Duodenal mucosa (tissue), 2 donors: ENCODE measurements around the gene TSKU.

Source experiments
- H3K27ac ChIP-seq: one replicate; pipeline ENCODE4 v1.7.0; 2013; ENCODE audit warnings: low read depth, low read length
- H3K27me3 ChIP-seq, 2 donors: one replicate each; pipeline ENCODE4 v1.7.0; 2013; ENCODE audit warnings: low read length in 2 of 2, control low read depth in 1 of 2; ENCODE audit not compliant: insufficient read depth in 2 of 2, control insufficient read depth in 1 of 2
- H3K36me3 ChIP-seq, 2 donors: one replicate each; pipeline ENCODE4 v1.7.0; 2013; ENCODE audit warnings: low read length in 2 of 2, control low read depth in 1 of 2; ENCODE audit not compliant: insufficient read depth in 2 of 2, control insufficient read depth in 1 of 2
- H3K4me1 ChIP-seq, 2 donors: one replicate each; pipeline ENCODE4 v1.7.0; 2013; ENCODE audit warnings: low read length in 2 of 2, control low read depth in 1 of 2; ENCODE audit not compliant: insufficient read depth in 2 of 2, control insufficient read depth in 1 of 2
- H3K4me3 ChIP-seq, 2 donors: one replicate each; pipeline ENCODE4 v1.7.0; 2013; ENCODE audit warnings: low read length in 2 of 2, low read depth in 1 of 2
- H3K9ac ChIP-seq, 2 donors: one replicate each; pipeline ENCODE4 v1.7.0; 2013; ENCODE audit warnings: low read length in 2 of 2, low read depth in 1 of 2
- H3K9me3 ChIP-seq, 2 donors: one replicate each; pipeline ENCODE4 v1.7.0; 2013; ENCODE audit warnings: low read length in 2 of 2, control low read depth in 1 of 2; ENCODE audit not compliant: control insufficient read depth in 1 of 2

The TSKU gene

GRCh38 chr11:76800466-76801200, 17.5 kb downstream of the TSKU start:
- Histone ChIP-seq H3K4me3 (no peak overlapping the region), H3K9me3 (no peaks in the 10 kb centered on the region), H3K36me3 (peaks cover 0 to 6% of the 10 kb centered on the region in 2 donors), H3K9ac (peak overlapping the region in 1 of 2 donors; percentile 7), H3K27ac (no peak overlapping the region), H3K27me3 (peaks cover 0 to 4% of the 10 kb centered on the region in 2 donors), H3K4me1 (peaks cover 46 to 52% of the 10 kb centered on the region in 2 donors)

GRCh38 chr11:76801225-76801624, 18.1 kb downstream of the TSKU start:
- Histone ChIP-seq H3K9ac (no peak overlapping the region), H3K27me3 (peaks cover 0 to 4% of the 10 kb centered on the region in 2 donors), H3K4me1 (peaks cover 40 to 46% of the 10 kb centered on the region in 2 donors), H3K36me3 (peaks cover 0 to under 1% of the 10 kb centered on the region in 2 donors), H3K27ac (no peak overlapping the region), H3K9me3 (no peaks in the 10 kb centered on the region), H3K4me3 (no peak overlapping the region)

GRCh38 chr11:76801736-76802135, 18.6 kb downstream of the TSKU start:
- Histone ChIP-seq H3K4me1 (peaks cover 35 to 41% of the 10 kb centered on the region in 2 donors), H3K4me3 (no peak overlapping the region), H3K9ac (no peak overlapping the region), H3K27me3 (peaks cover 0 to 4% of the 10 kb centered on the region in 2 donors), H3K36me3 (no peaks in the 10 kb centered on the region), H3K9me3 (no peaks in the 10 kb centered on the region), H3K27ac (no peak overlapping the region)

DNA sequence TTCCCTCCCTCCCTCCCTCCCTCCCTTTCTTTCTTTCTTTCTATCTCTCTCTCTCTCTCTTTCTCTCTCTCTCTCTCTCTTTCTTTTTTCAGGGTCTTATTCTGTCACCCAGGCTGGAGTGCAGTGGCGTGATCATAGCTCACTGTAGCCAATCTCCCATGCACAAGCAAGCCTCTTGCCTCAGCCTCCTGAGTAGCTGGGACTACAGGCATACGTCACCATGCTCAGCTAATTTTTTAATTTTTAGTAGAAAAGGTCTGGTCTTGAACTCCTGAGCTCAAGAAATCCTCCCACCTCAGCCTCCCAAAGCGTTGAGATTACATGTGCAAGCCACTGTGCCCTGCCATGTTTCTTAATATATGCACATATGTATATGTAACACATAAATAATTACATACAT, 19.0 kb downstream of the TSKU start:
- Histone ChIP-seq H3K4me3 (no peak overlapping the region), H3K27me3 (peaks cover 0 to 4% of the 10 kb centered on the region in 2 donors), H3K9ac (no peak overlapping the region), H3K4me1 (peaks cover 32 to 39% of the 10 kb centered on the region in 2 donors), H3K9me3 (no peaks in the 10 kb centered on the region), H3K27ac (no peak overlapping the region), H3K36me3 (no peaks in the 10 kb centered on the region)

DNA sequence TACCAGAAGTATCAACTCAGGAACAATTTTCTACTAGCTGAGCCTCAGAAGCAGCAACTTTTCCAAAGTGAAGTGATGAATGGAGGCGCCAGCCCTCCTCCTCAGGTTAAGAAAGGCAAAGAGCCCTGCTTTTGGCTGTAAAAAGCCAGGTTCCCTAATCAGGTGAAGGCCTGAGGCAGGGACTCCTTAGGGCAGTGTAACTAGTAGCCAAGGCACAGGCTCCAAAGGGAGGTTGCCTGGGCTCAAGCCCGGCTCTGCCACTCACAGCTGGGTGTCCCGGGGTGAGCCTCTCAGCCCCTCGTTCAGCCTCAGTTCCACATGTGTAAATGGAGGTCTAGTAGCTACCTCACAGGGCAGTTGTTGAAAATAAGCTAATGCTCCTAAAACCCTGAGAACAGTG, 19.5 kb downstream of the TSKU start:
- Histone ChIP-seq H3K4me1 (peaks cover 29 to 36% of the 10 kb centered on the region in 2 donors), H3K27ac (no peak overlapping the region), H3K4me3 (no peak overlapping the region), H3K27me3 (peaks cover 0 to 4% of the 10 kb centered on the region in 2 donors), H3K36me3 (no peaks in the 10 kb centered on the region), H3K9me3 (no peaks in the 10 kb centered on the region), H3K9ac (no peak overlapping the region)

GRCh38 chr11:76803023-76803422, 19.9 kb downstream of the TSKU start:
- H3K27me3 ChIP-seq: peaks cover 0 to 4% of the 10 kb centered on the region in 2 donors
- H3K9me3 ChIP-seq: no peaks in the 10 kb centered on the region
- no peak overlapping the region for H3K9ac ChIP-seq
- peaks cover 28 to 32% of the 10 kb centered on the region in 2 donors for H3K4me1 ChIP-seq
- no peaks in the 10 kb centered on the region for H3K36me3 ChIP-seq
- no peak overlapping the region for H3K4me3 ChIP-seq
- no peak overlapping the region for H3K27ac ChIP-seq

DNA sequence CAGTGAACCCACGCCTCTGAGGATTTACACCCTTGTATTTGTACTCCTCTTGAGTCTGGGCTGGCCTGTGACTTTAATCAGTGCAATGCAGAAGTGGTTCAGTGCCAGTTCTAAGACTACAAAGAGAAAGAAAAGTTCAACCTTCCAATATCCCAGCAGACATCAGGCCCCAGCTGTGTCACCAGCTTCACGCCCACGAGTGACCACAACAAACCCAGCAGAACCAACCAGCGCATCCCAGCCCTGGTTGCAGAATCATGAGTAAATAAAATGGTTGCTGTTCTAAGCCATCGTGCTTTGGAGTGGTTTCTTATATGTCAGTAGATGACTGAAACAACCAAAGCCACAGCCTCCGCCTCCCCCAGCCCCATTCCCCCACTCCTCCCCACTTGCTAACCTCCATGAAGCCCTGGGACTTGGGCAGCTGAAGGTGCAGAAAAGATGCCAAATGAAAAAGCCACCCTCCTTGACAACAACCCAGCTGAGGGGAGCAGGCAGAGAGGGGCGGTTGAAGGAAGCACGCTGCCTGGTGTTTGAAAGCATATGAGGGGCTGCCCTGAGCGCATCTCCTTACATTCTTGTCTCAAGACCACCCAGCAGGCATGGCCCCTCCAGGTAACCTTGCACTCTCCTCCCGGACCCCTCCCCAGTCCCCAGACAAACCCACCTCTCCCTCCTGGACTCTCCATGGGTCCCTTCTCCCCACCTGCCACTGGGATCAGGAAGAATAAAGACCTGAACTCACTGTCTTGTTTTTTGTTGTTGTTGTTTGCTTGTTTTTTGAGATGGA, 20.9 kb downstream of the TSKU start:
- no peak overlapping the region for H3K9ac ChIP-seq
- H3K4me1 ChIP-seq: peaks cover 18 to 22% of the 10 kb centered on the region in 2 donors
- no peak overlapping the region for H3K4me3 ChIP-seq
- H3K9me3 ChIP-seq: no peaks in the 10 kb centered on the region
- peaks cover 0 to 4% of the 10 kb centered on the region in 2 donors for H3K27me3 ChIP-seq
- no peak overlapping the region for H3K27ac ChIP-seq
- no peaks in the 10 kb centered on the region for H3K36me3 ChIP-seq

DNA sequence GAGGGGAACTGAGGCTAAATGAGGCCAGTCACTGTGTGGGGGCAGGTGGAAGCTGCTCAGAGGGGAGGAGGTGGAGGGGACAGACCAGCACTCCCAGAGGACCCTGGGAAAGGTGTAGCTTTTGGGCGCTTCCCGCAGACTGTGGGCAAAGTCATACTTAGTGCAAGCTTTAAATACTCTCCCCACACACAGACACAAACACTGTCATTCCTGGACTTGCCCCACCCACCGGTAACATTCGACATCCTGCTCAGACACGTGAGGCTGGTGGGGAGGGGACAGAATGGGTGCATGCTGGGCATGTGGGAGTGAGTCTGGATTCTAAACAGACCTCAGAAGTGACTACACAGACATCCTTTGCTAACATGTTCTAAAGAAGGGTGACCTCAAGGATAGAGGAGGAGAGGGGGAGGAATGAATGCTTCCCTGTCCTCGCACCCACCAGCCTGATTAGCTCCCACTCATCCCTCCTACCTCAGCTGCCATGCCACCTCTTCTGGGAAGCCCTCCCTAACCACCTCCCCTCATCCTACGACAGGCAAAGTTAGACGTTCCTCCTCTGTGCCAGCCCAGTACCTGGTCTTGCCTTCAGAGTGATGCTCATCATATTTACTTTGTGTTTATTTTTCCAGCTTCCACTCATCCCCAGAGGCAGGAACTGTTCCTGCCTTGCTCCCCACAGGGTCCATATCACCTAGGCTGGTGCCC, 22.2 kb downstream of the TSKU start:
- no peak overlapping the region for H3K4me3 ChIP-seq
- H3K36me3 ChIP-seq: no peaks in the 10 kb centered on the region
- no peak overlapping the region for H3K9ac ChIP-seq
- peaks cover 10 to 20% of the 10 kb centered on the region in 2 donors for H3K4me1 ChIP-seq
- H3K27me3 ChIP-seq: peaks cover 0 to 4% of the 10 kb centered on the region in 2 donors
- H3K9me3 ChIP-seq: no peaks in the 10 kb centered on the region
- H3K27ac ChIP-seq: no peak overlapping the region

DNA sequence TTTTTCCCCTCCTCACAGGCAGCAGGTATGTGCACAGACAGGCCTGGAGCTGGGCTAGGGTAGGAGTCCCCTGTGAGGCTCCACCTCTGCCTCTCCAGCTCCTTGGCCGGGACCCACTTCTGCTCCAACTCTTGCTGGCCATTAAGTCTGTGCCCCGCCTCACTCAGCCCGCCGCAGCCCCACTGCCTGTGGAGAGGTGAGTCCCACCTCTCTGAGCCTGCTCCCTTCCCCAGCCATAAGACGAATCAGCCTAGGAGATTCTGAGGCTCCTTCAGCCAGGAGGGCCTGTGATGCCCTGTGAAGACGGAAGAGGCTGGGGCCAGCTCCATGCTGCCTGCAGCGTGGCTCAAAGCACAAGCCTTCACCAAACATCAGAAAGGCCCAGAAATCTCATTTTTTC, 23.0 kb downstream of the TSKU start:
- Histone ChIP-seq H3K27ac (no peak overlapping the region), H3K4me1 (peaks cover 8 to 17% of the 10 kb centered on the region in 2 donors)

More for the DNA sequence above, 23.0 kb downstream of the TSKU start:
- Histone ChIP-seq H3K9ac (no peak overlapping the region), H3K9me3 (no peaks in the 10 kb centered on the region), H3K36me3 (no peaks in the 10 kb centered on the region), H3K27me3 (peaks cover 0 to 4% of the 10 kb centered on the region in 2 donors), H3K4me3 (no peak overlapping the region)
